ENCODE data around the gene WAC. TPM values are rescaled to one million over a fixed set of nuclear protein-coding genes. Genes with fewer than 3 reads are reported as not detected.

WAC gene
- total RNA-seq, 2 donors from 2014 or later: 133 TPM

DNA sequence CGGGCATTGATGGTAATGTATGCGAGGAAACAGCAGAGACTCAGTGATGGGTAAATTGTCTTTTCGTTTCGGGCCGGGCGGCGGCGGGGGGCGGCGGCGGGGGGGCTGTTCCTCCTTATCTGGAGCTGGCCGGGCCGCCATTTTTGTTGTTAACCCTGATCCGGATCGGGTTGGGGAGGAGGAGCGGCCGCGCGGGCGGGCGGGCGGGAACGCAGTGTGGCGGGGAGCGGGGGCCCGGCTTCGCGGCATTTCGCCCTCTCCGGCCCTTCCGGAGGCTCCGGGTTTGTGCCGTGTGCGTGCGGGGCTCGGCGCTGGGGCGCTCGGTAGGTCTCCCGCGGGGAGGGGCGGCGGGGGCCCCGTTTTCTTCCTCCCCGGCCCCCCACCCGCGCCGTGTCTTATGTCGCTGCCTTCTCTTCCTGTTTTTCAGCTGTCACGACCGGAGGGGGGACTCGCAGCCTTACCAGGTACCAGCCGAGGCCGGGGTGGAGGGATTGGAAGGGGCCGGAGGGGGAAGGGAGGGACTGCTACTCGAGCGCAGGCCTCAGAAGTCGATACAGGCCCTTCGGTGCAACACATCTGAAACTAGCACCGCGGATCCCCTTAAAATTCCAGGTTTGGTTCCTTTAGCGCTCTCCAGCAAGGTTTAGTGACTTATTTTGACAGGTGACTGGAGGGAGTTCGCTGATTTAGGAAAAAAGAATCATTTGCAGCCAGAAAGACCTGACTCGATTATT, 820 bp downstream of the WAC start:
- peaks cover 42% of the 10 kb centered on the region for H3K4me1 Mint-ChIP-seq
- peak overlapping the region; percentile 92 for H3K27ac Mint-ChIP-seq

DNA sequence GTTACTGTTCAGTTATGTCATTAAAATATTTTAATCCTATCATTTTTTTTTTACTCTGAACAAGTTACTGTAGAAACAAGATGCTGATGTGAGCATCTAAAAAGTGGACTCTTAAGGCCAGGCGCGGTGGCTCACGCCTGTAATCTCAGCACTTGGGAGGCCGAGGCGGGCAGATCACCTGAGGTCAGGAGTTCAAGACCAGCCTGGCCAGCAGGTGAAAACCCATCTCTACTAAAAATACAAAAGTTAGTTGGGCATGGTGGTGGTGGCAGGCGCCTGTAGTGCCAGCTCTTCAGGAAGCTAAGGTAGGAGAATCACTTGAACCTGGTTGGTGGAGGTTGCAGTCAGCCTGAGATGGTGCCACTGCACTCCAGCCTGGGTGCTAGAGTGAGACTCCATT, 2.9 kb downstream of the WAC start:
- TF ChIP-seq, protein P1, sequence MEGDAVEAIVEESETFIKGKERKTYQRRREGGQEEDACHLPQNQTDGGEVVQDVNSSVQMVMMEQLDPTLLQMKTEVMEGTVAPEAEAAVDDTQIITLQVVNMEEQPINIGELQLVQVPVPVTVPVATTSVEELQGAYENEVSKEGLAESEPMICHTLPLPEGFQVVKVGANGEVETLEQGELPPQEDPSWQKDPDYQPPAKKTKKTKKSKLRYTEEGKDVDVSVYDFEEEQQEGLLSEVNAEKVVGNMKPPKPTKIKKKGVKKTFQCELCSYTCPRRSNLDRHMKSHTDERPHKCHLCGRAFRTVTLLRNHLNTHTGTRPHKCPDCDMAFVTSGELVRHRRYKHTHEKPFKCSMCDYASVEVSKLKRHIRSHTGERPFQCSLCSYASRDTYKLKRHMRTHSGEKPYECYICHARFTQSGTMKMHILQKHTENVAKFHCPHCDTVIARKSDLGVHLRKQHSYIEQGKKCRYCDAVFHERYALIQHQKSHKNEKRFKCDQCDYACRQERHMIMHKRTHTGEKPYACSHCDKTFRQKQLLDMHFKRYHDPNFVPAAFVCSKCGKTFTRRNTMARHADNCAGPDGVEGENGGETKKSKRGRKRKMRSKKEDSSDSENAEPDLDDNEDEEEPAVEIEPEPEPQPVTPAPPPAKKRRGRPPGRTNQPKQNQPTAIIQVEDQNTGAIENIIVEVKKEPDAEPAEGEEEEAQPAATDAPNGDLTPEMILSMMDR (conservative IDR thresholded peaks at IDR 0.05): no peak
- Histone ChIP-seq H3K27ac (ENCODE audit: low read depth, low read length) (no peak overlapping the region), H3K9ac (ENCODE audit: extremely low read depth, low read length, poor library complexity, severe bottlenecking) (no peak overlapping the region), H3K4me3 (ENCODE audit: low read length) (peak overlapping the region; percentile 95), H3K9me3 (ENCODE audit: control insufficient read depth, low read length) (no peaks in the 10 kb centered on the region), H3K4me1 (ENCODE audit: control insufficient read depth, insufficient read depth, low read length) (peaks cover 4% of the 10 kb centered on the region), H3K36me3 (ENCODE audit: control insufficient read depth, insufficient read depth, low read length) (peaks cover 67% of the 10 kb centered on the region), H3K27me3 (ENCODE audit: control insufficient read depth, insufficient read depth, low read length, poor library complexity, severe bottlenecking) (no peaks in the 10 kb centered on the region)
- no peak for DNase-seq
- peaks cover 30% of the 10 kb centered on the region for H3K4me1 Mint-ChIP-seq
- H3K4me3 Mint-ChIP-seq: peak overlapping the region; percentile 96
- H3K9me3 Mint-ChIP-seq: no peaks in the 10 kb centered on the region
- no peak overlapping the region for H3K27ac Mint-ChIP-seq
- H3K27me3 Mint-ChIP-seq (ENCODE audit: insufficient read depth): no peaks in the 10 kb centered on the region
- 90 to 96% methylated on average over 5 to 6 of the region's 6 CpGs for WGBS, 2 experiments (ENCODE audit: insufficient coverage in 1 of 2, insufficient read length in 1 of 2)
- H3K36me3 Mint-ChIP-seq (ENCODE audit: low read depth): peaks cover 59% of the 10 kb centered on the region

More for the DNA sequence above, 820 bp downstream of the WAC start:
- Histone ChIP-seq H3K9ac (ENCODE audit: extremely low read depth, low read length, poor library complexity, severe bottlenecking) (peak overlapping the region; percentile 93), H3K27ac (ENCODE audit: low read depth, low read length) (peak overlapping the region; percentile 79), H3K36me3 (ENCODE audit: control insufficient read depth, insufficient read depth, low read length) (peaks cover 47% of the 10 kb centered on the region), H3K27me3 (ENCODE audit: control insufficient read depth, insufficient read depth, low read length, poor library complexity, severe bottlenecking) (no peaks in the 10 kb centered on the region), H3K9me3 (ENCODE audit: control insufficient read depth, low read length) (no peaks in the 10 kb centered on the region), H3K4me3 (ENCODE audit: low read length) (peak overlapping the region; percentile 95), H3K4me1 (ENCODE audit: control insufficient read depth, insufficient read depth, low read length) (peaks cover 7% of the 10 kb centered on the region)
- peak; percentile 82 for DNase-seq
- Mint-ChIP-seq H3K36me3 (ENCODE audit: low read depth) (peaks cover 43% of the 10 kb centered on the region), H3K4me3 (peak overlapping the region; percentile 96), H3K27me3 (ENCODE audit: insufficient read depth) (no peaks in the 10 kb centered on the region), H3K9me3 (no peaks in the 10 kb centered on the region)
- WGBS, 2 experiments (ENCODE audit: insufficient coverage in 1 of 2, insufficient read length in 1 of 2): 0% methylated on average over 9 to 57 of the region's 64 CpGs
- TF ChIP-seq, protein P1 (conservative IDR thresholded peaks at IDR 0.05): no peak

DNA sequence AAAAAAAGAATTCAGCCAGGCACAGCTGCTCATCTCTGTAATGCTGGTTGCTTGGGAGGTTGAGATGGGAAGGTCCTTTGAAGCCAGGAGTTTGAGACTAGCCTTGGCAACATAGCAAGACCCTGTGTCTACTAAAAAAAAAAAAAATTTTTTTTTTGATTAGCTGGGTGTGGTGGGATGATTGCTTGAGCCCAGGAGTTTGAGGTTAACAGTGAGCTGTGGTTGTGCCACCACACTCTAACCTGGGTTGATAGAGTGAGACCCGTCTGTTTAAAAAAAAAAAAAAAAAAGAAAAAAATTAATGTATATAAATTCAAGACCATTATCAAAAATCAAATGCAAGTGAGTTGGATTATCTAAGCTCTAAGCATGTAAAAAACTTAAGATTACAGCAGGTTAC, 5.7 kb downstream of the WAC start:
- Histone ChIP-seq H3K4me1 (ENCODE audit: control insufficient read depth, insufficient read depth, low read length) (peaks cover 4% of the 10 kb centered on the region), H3K27ac (ENCODE audit: low read depth, low read length) (no peak overlapping the region), H3K36me3 (ENCODE audit: control insufficient read depth, insufficient read depth, low read length) (peaks cover 95% of the 10 kb centered on the region), H3K9me3 (ENCODE audit: control insufficient read depth, low read length) (no peaks in the 10 kb centered on the region), H3K27me3 (ENCODE audit: control insufficient read depth, insufficient read depth, low read length, poor library complexity, severe bottlenecking) (no peaks in the 10 kb centered on the region), H3K4me3 (ENCODE audit: low read length) (no peak overlapping the region), H3K9ac (ENCODE audit: extremely low read depth, low read length, poor library complexity, severe bottlenecking) (no peak overlapping the region)
- no peak for DNase-seq
- H3K4me1 Mint-ChIP-seq: peaks cover 22% of the 10 kb centered on the region
- H3K27me3 Mint-ChIP-seq (ENCODE audit: insufficient read depth): no peaks in the 10 kb centered on the region
- peaks cover 79% of the 10 kb centered on the region for H3K36me3 Mint-ChIP-seq (ENCODE audit: low read depth)
- no CpG with 5 or more reads among the region's 1 CpG for WGBS, 2 experiments (ENCODE audit: insufficient coverage in 1 of 2, insufficient read length in 1 of 2)
- no peaks in the 10 kb centered on the region for H3K9me3 Mint-ChIP-seq
- no peak overlapping the region for H3K4me3 Mint-ChIP-seq
- no peak overlapping the region for H3K27ac Mint-ChIP-seq
- TF ChIP-seq, protein P1 (conservative IDR thresholded peaks at IDR 0.05): no peak

All from endodermal cell (in vitro differentiated cells).